ENCODE measurements around the gene GALNTL6.
"Not testable (repeated sequence)": the region's sequence is repeated elsewhere in the genome, so short reads cannot be mapped to it uniquely, and the experiment has no call there.

Gene GALNTL6

DNA sequence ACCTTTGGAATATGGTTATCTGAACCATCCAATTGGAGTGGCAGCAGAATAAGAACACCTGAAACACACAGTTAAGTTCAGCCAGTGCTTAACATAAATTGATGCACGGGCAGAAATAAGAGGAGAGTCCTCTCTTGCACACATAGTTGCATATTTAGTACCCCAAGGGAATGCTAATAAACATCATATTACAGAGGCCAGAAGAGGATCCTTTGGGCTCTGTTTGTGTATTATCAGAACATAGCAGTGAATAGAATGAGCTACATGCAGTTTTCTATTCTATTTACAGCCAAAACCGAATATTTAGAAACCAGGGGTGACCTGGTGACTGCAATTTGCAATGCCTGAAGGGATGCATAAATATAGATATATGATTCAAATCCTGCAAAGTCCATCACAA, 1054.6 kb downstream of the GALNTL6 start:
- DNase-seq (ENCODE audit: low spot score), result no peak

GRCh38 chr4:172868271-172868670, 1055.1 kb downstream of the GALNTL6 start:
- no peak for DNase-seq (ENCODE audit: low spot score)

DNA sequence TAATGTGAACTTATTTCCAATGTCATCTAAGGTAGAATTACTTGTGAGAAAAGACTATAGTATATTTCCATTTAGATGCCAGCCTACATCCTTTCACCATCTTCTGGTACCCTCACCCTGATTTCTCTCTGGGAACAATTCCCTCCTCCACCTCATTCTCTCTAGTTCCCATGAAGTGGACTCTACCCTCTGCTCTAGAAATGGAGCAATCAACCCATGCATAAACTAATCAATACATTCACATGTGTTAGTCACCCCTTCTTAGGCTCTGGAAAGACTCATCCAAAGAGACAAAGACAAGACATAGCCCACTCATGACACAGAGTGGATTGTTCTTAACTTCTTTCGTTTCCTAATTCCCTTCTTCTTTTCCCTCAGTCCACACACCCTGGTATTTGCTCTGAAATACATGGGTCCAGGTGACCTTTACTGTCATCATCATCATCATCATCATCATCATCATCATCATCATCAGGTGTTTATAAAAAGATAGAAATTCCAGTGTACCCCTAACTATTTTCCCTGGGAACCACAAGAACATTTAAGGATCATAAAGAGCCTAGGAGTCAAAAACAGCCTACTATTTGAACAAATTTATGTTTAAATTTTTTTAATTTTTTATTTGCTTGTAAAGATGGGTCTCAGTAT, 1056.5 kb downstream of the GALNTL6 start:
- no peak for DNase-seq (ENCODE audit: low spot score)

DNA sequence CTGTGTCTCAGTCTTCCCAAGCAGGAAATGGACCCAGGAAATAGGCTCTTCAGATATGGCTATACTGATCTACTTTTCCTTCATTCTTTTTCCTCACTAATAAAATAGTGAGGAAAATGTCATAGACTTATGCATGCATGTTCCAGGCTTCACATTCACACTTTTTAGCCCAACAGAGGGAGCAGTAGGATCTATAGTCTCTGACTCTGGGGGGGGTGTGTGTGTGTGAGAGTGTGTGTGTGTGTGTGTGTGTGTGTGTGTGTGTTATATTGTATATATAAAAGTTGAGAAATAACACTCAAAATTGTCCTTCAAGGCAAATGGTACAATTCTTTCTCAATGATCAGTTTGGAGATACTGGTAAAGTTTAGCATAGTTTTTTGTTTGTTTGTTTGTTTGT, 1058.2 kb downstream of the GALNTL6 start:
- no peak for DNase-seq (ENCODE audit: low spot score)

DNA sequence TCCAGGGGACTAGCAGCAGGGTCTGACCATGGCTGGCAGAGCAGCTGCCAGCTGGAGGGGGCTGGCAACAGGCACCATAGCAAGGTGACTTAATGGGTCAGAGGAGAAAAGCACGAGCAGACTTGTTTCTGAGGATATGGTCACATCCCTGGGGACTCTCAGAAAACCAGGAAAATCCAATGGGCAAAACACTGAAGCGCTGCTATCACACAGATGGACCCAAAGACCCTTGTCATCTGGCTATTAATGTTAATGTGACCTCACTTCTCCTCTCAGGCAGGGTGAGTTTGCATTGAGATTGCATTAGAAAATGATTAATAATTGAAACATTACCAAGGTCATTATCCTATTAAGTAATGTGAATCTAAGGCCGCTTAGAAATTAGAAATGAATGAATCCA, 1061.7 kb downstream of the GALNTL6 start:
- DNase-seq (ENCODE audit: low spot score), result no peak

DNA sequence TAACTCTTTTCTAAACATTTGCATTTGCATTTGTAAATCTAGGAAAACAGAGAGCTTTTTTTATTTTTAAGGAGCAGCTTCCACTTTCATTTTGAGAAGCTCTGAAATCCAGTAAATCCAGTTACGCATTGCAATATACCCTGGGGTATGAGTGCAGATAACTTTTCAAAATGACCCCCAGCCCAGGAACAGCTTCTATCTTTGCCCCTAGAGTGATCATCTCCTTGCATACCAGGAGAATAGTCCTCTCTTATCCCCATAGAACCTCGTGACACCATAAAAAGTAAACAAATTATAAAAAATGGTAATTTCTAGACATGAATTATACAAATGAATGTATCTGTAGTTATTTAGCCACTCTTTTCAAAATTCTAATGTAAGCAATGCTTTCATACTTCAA, 1063.2 kb downstream of the GALNTL6 start:
- no peak for DNase-seq (ENCODE audit: low spot score)

- no peak for DNase-seq (ENCODE audit: low spot score)
Measured at GRCh38 chr4:172881645-172882044, 1068.4 kb downstream of the GALNTL6 start.

GRCh38 chr4:172887358-172887757, 1074.2 kb downstream of the GALNTL6 start:
- not testable (repeated sequence) for DNase-seq (ENCODE audit: low spot score)

DNA sequence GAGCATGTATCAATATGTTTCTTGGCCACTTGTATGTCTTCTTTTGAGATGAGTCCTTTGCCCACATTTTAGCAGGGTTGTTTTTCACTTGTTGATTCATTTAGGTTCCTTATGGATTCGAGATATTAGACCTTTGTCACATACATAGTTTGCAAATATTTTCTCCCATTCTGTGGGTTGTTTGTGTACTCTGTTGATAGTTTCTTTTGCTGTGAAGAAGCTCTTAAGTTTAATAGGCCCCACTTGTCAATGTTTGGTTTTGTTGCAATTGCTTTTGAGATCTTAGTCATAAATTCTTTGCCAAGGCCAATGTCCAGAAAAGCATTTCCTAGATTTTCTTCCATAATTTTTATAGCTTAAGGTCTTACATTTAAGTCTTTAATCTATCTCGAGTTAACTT, 1074.8 kb downstream of the GALNTL6 start:
- DNase-seq (ENCODE audit: low spot score), result no peak

GRCh38 chr4:172892300-172892699, 1079.1 kb downstream of the GALNTL6 start:
- peak; percentile 1 for DNase-seq (ENCODE audit: low spot score)

GRCh38 chr4:172895699-172896098, 1082.5 kb downstream of the GALNTL6 start:
- no peak for DNase-seq (ENCODE audit: low spot score)

DNA sequence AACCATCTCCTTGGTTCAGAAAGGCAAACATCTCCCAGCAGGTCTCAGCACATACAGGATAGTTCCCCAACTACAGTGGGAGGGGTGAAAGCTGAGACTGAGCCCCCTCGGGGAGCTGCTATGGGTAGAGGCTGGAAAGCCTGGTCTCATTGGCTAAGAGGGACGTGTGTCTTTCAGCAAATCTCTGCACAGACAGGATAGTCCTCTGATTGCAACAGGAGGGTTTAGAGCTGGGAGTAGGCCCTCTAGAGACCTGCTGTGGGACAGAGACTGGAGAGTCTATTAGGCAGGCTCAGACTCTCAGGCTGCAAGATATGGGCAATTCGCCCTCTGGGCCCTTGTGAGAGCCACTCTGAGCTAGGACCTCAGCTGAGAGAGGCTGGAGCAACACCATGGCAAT, 1083.8 kb downstream of the GALNTL6 start:
- DNase-seq (ENCODE audit: low spot score), result no peak

GRCh38 chr4:172898715-172899114, 1085.5 kb downstream of the GALNTL6 start:
- no peak for DNase-seq (ENCODE audit: low spot score)

GRCh38 chr4:172899861-172900260, 1086.7 kb downstream of the GALNTL6 start:
- no peak for DNase-seq (ENCODE audit: low spot score)

GRCh38 chr4:172900900-172901299, 1087.7 kb downstream of the GALNTL6 start:
- DNase-seq (ENCODE audit: low spot score), result no peak

DNA sequence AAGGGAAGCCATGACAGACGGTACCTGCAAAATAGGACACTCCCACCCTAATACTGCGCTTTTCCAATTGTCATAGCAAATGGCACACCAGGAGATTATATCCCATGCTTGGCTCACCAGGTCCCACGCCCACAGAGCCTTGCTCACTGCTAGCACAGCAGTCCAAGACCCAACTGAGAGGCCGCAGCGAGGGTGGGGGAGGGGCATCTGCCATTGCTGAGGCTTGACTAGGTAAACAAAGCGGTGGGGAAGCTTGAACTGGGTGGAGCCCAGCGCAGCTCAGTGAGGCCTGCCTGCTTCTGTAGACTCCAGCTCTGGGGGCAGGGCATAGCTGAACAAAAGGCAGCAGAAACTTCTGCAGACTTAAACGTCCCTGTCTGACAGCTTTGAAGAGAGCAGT, 1099.3 kb downstream of the GALNTL6 start:
- not testable (repeated sequence) for DNase-seq (ENCODE audit: low spot score)

DNA sequence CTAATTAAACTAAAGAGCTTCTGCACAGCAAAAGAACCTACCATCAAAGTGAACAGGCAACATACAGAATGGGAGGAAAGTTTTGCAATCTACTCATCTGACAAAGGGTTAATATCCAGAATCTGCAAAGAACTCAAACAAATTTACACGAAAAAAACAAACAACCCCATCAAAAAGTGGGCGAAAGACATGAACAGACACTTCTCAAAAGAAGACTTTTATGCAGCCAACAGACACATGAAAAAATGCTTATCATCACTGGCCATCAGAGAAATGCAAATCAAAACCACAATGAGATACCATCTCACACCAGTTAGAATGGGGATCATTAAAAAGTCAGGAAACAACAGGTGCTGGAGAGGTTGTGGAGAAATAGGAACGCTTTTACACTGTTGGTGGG, 1104.2 kb downstream of the GALNTL6 start:
- not testable (repeated sequence) for DNase-seq (ENCODE audit: low spot score)

DNA sequence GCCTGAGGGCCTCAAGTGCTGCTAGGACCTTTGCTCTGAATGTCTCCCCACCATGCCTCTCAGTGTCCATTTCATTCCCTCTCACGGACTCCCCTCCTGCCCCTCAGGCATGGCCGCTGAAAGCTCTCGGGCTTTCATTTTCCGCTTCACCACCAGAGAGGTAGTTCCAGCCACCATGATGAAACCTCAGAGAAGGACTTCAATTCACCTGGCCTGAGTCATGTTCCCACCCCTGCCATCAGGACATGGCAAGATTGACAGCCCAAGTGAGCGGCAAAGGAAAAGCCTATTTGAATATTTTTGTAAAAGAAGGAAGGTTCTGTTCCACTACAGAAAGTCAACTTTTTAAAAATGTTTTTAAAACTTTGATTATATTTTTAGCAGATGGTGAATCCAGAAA, 1106.1 kb downstream of the GALNTL6 start:
- DNase-seq (ENCODE audit: low spot score), result no peak

DNA sequence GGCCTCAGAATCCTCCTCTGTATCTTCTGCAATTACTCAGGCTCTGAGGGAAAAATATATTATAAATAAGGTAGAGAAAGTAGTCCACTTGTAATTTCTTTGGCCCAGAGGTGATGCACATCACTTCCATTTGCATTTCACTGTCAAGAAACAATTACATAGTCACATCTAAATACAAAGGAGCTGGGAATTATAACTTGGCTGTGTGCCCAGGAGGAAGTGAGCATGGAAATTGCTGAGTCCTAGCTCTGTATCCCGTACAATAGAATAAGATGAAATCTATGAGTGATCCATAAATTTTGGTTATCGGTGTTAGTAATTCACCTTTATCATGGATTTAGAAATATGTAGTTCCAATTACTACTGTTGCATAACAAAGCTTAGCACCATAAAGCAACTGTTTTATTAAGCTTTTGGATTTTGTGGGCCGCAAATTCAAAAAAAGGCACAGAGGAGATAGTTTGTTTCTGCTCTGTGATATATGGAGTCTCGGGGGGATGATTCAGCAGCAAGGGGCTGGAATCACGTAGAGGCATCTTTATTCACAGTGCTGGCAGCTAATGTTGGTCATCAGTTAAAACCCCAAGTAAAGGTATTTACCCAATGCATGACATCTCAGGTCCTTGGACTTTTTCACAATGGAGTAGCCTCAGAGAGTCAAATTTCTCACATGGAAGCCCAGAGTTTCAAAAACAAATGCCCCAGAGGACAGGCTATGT, 1114.1 kb downstream of the GALNTL6 start:
- DNase-seq (ENCODE audit: low spot score), result no peak

GRCh38 chr4:172928347-172928746, 1115.1 kb downstream of the GALNTL6 start:
- DNase-seq (ENCODE audit: low spot score), result no peak

- no peak for DNase-seq (ENCODE audit: low spot score)
Measured at GRCh38 chr4:172938072-172938829, 1125.0 kb downstream of the GALNTL6 start.

DNA sequence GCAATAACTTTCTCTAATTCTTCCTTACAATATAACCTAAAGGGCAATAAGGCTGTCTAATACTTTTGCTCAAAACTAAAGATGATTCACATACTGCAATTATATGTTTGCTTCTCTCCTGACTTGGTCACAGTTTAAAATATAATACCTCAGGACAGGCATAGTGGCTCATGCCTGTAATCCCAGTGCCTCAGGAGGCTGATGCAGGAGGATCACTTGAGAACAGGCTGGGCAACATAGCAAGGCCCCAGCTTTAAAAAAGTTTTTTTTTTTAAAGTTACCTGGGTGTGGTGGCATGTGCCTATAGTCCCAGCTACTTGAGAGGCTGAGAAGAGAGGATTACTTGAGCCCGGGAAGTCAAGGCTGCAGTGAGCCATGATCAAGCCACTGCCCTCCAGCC, 1125.7 kb downstream of the GALNTL6 start:
- no peak for DNase-seq (ENCODE audit: low spot score)

GRCh38 chr4:172942840-172943239, 1129.6 kb downstream of the GALNTL6 start:
- DNase-seq (ENCODE audit: low spot score), result no peak
